Prostate gland (tissue), 2 donors: Measurements from ENCODE around the gene ACOX3.

Experiments used
- CTCF ChIP-seq, 4 experiments: fragments of 200-600 bp in 2 of 4; fragments of 450-650 bp in 2 of 4; sonication (generic) in 2 of 4; IDR thresholded peaks; 1 replicate in 3 of 4; 2 replicates in 1 of 4; pipeline ENCODE4 v1.5.1; 2016 to 2019; ENCODE audit warnings: antibody characterized with exemption in 4 of 4, mild to moderate bottlenecking in 2 of 4, moderate library complexity in 2 of 4
- POLR2A ChIP-seq: fragments of 450-650 bp; IDR thresholded peaks from one replicate; pipeline ENCODE4 v1.6.1; 2016; ENCODE audit warnings: antibody characterized with exemption, mild to moderate bottlenecking
- POLR2AphosphoS5 ChIP-seq: sonication (generic); formaldehyde crosslinking; IDR thresholded peaks from one replicate; pipeline ENCODE4 v1.6.1; 2017; ENCODE audit warnings: antibody characterized with exemption

- TF ChIP-seq CTCF (IDR thresholded peaks at IDR 0.05) (no peak), POLR2AphosphoS5 (no peak), POLR2A (no peak)
Observed at GRCh38 chr4:8477095-8477635, 36.6 kb upstream of the ACOX3 start.
